Measurements from ENCODE around the gene ASPSCR1. TPM values are rescaled to one million over a fixed set of nuclear protein-coding genes. Genes with fewer than 3 reads are reported as not detected.

The ASPSCR1 gene
- total RNA-seq, 1 donor from 2014 or later, result 27.5 TPM

DNA sequence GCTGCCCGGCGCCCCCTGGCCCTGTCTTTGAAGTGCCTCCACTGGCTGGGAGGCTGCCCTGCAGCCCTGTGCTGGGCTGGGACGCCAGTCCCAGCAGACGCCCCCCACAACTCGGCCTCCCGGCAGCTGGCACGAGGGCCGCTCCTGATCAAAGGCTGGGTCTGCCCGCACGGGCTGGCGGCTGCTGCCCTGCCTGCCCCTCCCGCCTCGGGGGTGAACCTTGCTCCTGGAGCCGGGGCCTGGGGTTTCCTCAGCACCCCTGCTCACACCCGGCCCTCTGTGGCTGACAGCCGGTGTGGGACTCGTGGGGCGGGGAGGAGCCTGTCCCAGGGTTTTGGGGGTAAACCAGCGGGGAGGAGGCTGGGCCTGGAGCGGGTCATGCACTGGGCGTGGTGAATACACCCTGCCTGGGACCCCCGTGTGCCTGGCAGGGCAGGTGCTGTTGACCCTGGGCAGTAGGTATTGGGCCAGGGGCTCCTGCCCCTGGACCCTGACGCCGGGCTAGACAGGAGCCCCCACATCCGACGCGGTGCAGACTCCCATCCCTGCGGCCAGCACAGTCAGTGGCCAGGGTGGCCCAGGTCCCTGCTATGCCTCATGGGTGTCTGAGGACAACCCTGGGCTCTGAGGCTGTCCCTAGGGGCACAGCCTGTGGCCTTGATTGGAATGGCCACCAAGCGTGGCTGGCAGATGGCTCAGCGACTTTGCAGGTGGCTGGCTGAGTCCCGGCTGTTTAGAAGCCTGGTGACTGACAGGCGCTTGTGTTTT is 23.6 kb downstream of the ASPSCR1 start:
- intact Hi-C loops (cut with micrococcal nuclease), result no loop called here
- Histone ChIP-seq H3K27ac (replicated peaks) (no peak overlapping the region), H3K36me3 (peaks cover 13% of the 10 kb centered on the region), H3K9me3 (replicated peaks) (no peaks in the 10 kb centered on the region), H3K4me1 (peaks cover 29% of the 10 kb centered on the region), H3K4me3 (no peak overlapping the region), H3K27me3 (ENCODE audit: low read depth) (no peaks in the 10 kb centered on the region)
- TF ChIP-seq CTCF (IDR thresholded peaks at IDR 0.05; ENCODE audit: borderline replicate concordance), result no peak
- DNase-seq, result no peak

DNA sequence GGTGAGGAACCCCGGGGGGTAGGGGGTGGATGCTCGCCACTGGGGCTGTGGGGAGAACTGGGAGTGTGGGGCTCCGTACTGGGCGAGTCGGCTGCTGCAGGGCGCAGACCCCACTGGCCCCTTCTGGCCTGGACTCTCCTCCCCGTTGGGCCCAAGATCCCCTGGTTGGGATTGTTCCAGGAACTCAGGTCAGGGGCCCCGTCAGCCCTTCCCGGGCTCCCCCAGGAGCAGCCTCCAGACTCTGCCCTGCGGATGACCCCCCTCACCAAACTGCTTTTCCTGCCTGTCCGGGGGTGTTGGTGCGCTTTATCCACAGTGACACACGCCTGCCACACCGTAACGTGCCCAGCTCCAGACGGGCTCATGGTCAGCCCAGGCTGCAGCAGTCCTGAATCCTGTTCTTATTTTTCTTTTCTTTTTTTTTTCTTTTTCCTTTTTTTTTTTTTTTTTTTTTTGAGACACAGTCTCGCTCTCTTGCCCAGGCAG is 24.2 kb downstream of the ASPSCR1 start:
- H3K9me3 ChIP-seq (replicated peaks), result no peaks in the 10 kb centered on the region
- H3K27me3 ChIP-seq (ENCODE audit: low read depth), result no peaks in the 10 kb centered on the region
- no peak overlapping the region for H3K4me3 ChIP-seq
- H3K4me1 ChIP-seq, result peaks cover 35% of the 10 kb centered on the region
- no peak overlapping the region for H3K27ac ChIP-seq (replicated peaks)
- intact Hi-C loops (cut with micrococcal nuclease), result no loop called here
- DNase-seq, result no peak
- TF ChIP-seq CTCF (IDR thresholded peaks at IDR 0.05; ENCODE audit: borderline replicate concordance), result no peak
- H3K36me3 ChIP-seq, result peaks cover 7% of the 10 kb centered on the region

GRCh38 chr17:82003411-82004381 is 26.3 kb downstream of the ASPSCR1 start:
- DNase-seq, result no peak
- Histone ChIP-seq H3K27ac (replicated peaks) (no peak overlapping the region), H3K9me3 (replicated peaks) (no peaks in the 10 kb centered on the region), H3K4me1 (peaks cover 51% of the 10 kb centered on the region), H3K4me3 (no peak overlapping the region), H3K27me3 (ENCODE audit: low read depth) (no peaks in the 10 kb centered on the region), H3K36me3 (no peaks in the 10 kb centered on the region)
- no peak for TF ChIP-seq CTCF (IDR thresholded peaks at IDR 0.05; ENCODE audit: borderline replicate concordance)
- intact Hi-C loops (cut with micrococcal nuclease), result no loop called here

- TF ChIP-seq CTCF (IDR thresholded peaks at IDR 0.05; ENCODE audit: borderline replicate concordance), result no peak
- H3K27ac ChIP-seq (replicated peaks), result no peak overlapping the region
- no peaks in the 10 kb centered on the region for H3K36me3 ChIP-seq
- DNase-seq, result no peak
- intact Hi-C loops (cut with micrococcal nuclease), result no loop called here
- H3K9me3 ChIP-seq (replicated peaks), result no peaks in the 10 kb centered on the region
- H3K4me1 ChIP-seq, result peaks cover 61% of the 10 kb centered on the region
- H3K4me3 ChIP-seq, result no peak overlapping the region
- H3K27me3 ChIP-seq (ENCODE audit: low read depth), result no peaks in the 10 kb centered on the region
These were observed 27.4 kb downstream of the ASPSCR1 start for GRCh38 chr17:82004517-82005455.

Measured in left ventricle myocardium inferior (tissue), 1 donor.